HG02870 (cell line): ENCODE results near the gene EEFSEC.

Experiments used
- ATAC-seq: cut with Tn5 transposase; IDR thresholded peaks from one replicate; pipeline ENCODE4 v1.9.1; 2021; ENCODE audit warnings: mild to moderate bottlenecking, moderate library complexity; ENCODE audit not compliant: unreplicated experiment

The EEFSEC gene

GRCh38 chr3:128153156-128154041, at the start of gene EEFSEC:
EEFSEC (plus strand) TSS chr3:128153481; CDS start chr3:128153508, 27 bp downstream.
- peak; percentile 75 for ATAC-seq

- ATAC-seq: no peak
Measured at GRCh38 chr3:128107834-128108233, 45.4 kb upstream of the EEFSEC start.

- ATAC-seq: no peak
Measured at GRCh38 chr3:128111147-128111546, 42.1 kb upstream of the EEFSEC start.

- ATAC-seq: peak; percentile 54
Measured at GRCh38 chr3:128112357-128112968, 40.8 kb upstream of the EEFSEC start.

- ATAC-seq: peak; percentile 64
Measured at GRCh38 chr3:128113817-128114794, 39.2 kb upstream of the EEFSEC start.

- ATAC-seq: no peak
Measured at GRCh38 chr3:128122013-128122412, 31.3 kb upstream of the EEFSEC start.

- ATAC-seq: no peak
Measured at GRCh38 chr3:128123156-128123537, 30.1 kb upstream of the EEFSEC start.

GRCh38 chr3:128123538-128124368, 29.5 kb upstream of the EEFSEC start, which contains the start of gene RUVBL1:
RUVBL1 (minus strand) TSS chr3:128123812; CDS start chr3:128123724, 88 bp downstream.
- peak; percentile 98 for ATAC-seq

GRCh38 chr3:128127236-128127635, 26.0 kb upstream of the EEFSEC start:
- ATAC-seq: no peak

- no peak for ATAC-seq
Measured at GRCh38 chr3:128128251-128128650, 25.0 kb upstream of the EEFSEC start.

- no peak for ATAC-seq
Measured at GRCh38 chr3:128131897-128132646, 21.2 kb upstream of the EEFSEC start.

GRCh38 chr3:128133273-128133883, 19.9 kb upstream of the EEFSEC start:
- no peak for ATAC-seq

- ATAC-seq: no peak
Measured at GRCh38 chr3:128143496-128143895, 9.8 kb upstream of the EEFSEC start.

- no peak for ATAC-seq
Measured at GRCh38 chr3:128144512-128145187, 8.6 kb upstream of the EEFSEC start.

- no peak for ATAC-seq
Measured at GRCh38 chr3:128145279-128145678, 8.0 kb upstream of the EEFSEC start.

GRCh38 chr3:128146201-128146600, 7.1 kb upstream of the EEFSEC start:
- ATAC-seq: no peak

GRCh38 chr3:128149650-128150049, 3.6 kb upstream of the EEFSEC start:
- no peak for ATAC-seq

- ATAC-seq: no peak
Measured at GRCh38 chr3:128151758-128152274, 1.5 kb upstream of the EEFSEC start.
